ENCODE data around the gene CDH23.

Gene CDH23

GRCh38 chr10:71521504-71522441 is 125.1 kb downstream of the CDH23 start:
- no peak for DNase-seq

GRCh38 chr10:71522442-71523144 is 125.9 kb downstream of the CDH23 start:
- DNase-seq: no peak

GRCh38 chr10:71523756-71524155 is 127.0 kb downstream of the CDH23 start:
- no peak for DNase-seq

GRCh38 chr10:71525092-71525491 is 128.4 kb downstream of the CDH23 start:
- no peak for DNase-seq

- no peak for DNase-seq
Observed at GRCh38 chr10:71525721-71526120, 129.0 kb downstream of the CDH23 start.

GRCh38 chr10:71526653-71527052 is 129.9 kb downstream of the CDH23 start:
- DNase-seq: no peak

- no peak for DNase-seq
Observed at GRCh38 chr10:71527135-71527534, 130.4 kb downstream of the CDH23 start.

- DNase-seq: no peak
Observed at GRCh38 chr10:71528371-71529206, 131.9 kb downstream of the CDH23 start.

GRCh38 chr10:71529207-71529827 is 132.6 kb downstream of the CDH23 start:
- DNase-seq: no peak

- DNase-seq: no peak
Observed at GRCh38 chr10:71530781-71531180, 134.1 kb downstream of the CDH23 start.

- DNase-seq: no peak
Observed at GRCh38 chr10:71531485-71532446, 135.0 kb downstream of the CDH23 start.

GRCh38 chr10:71532878-71533277 is 136.2 kb downstream of the CDH23 start:
- DNase-seq: no peak

GRCh38 chr10:71533936-71534335 is 137.2 kb downstream of the CDH23 start:
- no peak for DNase-seq

- DNase-seq: no peak
Observed at GRCh38 chr10:71534568-71535194, 138.0 kb downstream of the CDH23 start.

GRCh38 chr10:71536332-71536731 is 139.6 kb downstream of the CDH23 start:
- no peak for DNase-seq

- DNase-seq: no peak
Observed at GRCh38 chr10:71537125-71537524, 140.4 kb downstream of the CDH23 start.

GRCh38 chr10:71537681-71538080 is 141.0 kb downstream of the CDH23 start:
- no peak for DNase-seq

- DNase-seq: no peak
Observed at GRCh38 chr10:71538608-71539260, 142.0 kb downstream of the CDH23 start.

GRCh38 chr10:71539442-71540118 is 142.9 kb downstream of the CDH23 start:
- no peak for DNase-seq

GRCh38 chr10:71542478-71542877 is 145.8 kb downstream of the CDH23 start:
- no peak for DNase-seq
